GM10248 (cell line): ENCODE data around the gene ADAM10.

Source experiments
- CTCF ChIA-PET: fragments of 300-600 bp; sonication (Branson Sonifier 250); formaldehyde crosslinking; extraction: SDS; loops from one replicate; lab custom pipeline; 2021; ENCODE audit warnings: antibody characterized with exemption; lab: Yijun Ruan, JAX
- POLR2A ChIA-PET: fragments of 350-650 bp; sonication (Branson Sonifier 250); formaldehyde crosslinking; extraction: SDS; loops from one replicate; lab custom pipeline; 2020; ENCODE audit warnings: antibody characterized with exemption; lab: Yijun Ruan, JAX
- DNase-seq: peaks from one replicate; pipeline ENCODE4 v3.0.0; 2012; ENCODE audit errors: extremely low spot score
- TF ChIP-seq, protein P1 (sequence below): IDR thresholded peaks from 2 replicates; pipeline ENCODE4 v1.5.1; 2012; ENCODE audit warnings: mild to moderate bottlenecking, low read depth; ENCODE audit errors: extremely low read depth, missing control alignments, control extremely low read depth

ADAM10 gene

DNA sequence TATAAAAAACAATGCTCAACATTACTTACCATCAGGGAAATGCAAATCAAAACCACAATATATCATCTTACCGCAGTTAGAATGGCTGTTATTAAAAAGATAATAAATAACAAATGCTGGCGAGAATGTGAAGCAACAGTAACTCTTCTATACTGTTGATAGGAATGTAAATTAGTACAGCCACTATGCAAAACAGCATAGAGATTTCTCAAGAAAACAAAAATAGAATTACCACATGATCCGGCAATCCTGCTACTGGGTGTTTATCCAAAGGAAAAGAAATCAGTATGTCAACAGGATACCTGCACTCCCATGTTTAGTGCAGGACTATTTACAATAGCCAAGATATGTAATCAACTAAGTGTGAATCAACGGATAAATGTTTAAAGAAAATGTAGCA is 48.1 kb downstream of the ADAM10 start:
- no peak for DNase-seq
- CTCF ChIA-PET: no interaction called here
- TF ChIP-seq, protein P1, sequence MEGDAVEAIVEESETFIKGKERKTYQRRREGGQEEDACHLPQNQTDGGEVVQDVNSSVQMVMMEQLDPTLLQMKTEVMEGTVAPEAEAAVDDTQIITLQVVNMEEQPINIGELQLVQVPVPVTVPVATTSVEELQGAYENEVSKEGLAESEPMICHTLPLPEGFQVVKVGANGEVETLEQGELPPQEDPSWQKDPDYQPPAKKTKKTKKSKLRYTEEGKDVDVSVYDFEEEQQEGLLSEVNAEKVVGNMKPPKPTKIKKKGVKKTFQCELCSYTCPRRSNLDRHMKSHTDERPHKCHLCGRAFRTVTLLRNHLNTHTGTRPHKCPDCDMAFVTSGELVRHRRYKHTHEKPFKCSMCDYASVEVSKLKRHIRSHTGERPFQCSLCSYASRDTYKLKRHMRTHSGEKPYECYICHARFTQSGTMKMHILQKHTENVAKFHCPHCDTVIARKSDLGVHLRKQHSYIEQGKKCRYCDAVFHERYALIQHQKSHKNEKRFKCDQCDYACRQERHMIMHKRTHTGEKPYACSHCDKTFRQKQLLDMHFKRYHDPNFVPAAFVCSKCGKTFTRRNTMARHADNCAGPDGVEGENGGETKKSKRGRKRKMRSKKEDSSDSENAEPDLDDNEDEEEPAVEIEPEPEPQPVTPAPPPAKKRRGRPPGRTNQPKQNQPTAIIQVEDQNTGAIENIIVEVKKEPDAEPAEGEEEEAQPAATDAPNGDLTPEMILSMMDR: no peak
- POLR2A ChIA-PET: no interaction called here

DNA sequence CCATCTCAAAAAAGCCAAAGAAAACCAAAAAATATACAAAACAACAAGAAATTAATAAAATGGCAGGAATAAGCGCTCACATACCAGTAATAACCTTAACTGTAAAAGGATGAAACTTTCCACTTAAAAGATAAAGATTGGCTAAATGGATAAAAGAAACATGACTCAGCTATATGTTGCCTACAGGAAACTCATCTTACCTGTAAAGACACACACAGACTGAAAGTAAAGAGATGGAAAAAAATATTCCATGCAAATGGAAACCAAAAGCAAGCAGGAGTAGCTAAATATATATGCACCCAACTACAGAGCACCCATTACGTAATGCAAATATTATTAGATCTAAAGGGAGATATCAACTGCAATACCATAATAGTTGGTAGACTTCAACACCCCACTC is 49.7 kb downstream of the ADAM10 start:
- ChIA-PET POLR2A (no interaction called here), CTCF (no interaction called here)
- no peak for DNase-seq
- TF ChIP-seq, protein P1: no peak

DNA sequence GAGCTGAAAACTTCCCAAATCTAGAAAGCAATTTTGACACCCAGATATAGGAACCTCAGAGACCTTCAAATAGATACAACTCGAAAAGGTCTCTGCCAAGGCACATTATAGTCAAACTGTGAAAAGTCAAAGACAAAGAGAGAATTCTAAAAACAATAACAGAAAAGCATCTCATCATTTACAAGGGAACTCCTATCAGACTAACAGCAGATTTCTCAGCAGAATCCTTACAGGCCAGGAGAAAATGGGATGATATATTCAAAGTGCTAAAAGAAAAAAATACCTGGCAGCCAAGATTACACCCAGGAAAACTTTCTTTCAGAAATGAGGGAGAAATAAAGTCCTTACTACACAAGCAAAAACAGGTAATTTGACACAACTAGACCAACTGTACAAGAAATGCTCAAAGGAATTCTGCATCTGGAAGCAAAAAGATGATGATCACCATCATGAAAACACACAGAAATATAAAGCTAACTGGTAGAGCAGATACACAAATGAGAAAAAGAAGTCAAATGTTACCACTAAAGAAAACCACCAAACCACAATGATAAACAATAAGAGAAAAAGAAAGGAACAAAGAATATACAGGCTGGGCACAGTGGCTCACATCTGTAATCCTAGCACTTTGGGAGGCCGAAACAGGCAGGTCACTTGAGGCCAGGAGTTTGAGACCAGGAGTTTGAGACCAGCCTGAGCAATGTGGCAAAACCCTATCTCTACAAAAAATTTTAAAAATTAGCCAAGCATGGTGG is 50.4 kb downstream of the ADAM10 start:
- CTCF ChIA-PET: interaction anchor here (1.1 kb wide), 1 partner anchor 9 kb away, joined by 3 read pairs; no protein-coding TSS in a partner anchor
- TF ChIP-seq, protein P1: no peak
- no peak for DNase-seq
- POLR2A ChIA-PET: interaction anchor here (0.6 kb wide), 1 partner anchor 71 kb away, joined by 3 read pairs; no protein-coding TSS in a partner anchor

DNA sequence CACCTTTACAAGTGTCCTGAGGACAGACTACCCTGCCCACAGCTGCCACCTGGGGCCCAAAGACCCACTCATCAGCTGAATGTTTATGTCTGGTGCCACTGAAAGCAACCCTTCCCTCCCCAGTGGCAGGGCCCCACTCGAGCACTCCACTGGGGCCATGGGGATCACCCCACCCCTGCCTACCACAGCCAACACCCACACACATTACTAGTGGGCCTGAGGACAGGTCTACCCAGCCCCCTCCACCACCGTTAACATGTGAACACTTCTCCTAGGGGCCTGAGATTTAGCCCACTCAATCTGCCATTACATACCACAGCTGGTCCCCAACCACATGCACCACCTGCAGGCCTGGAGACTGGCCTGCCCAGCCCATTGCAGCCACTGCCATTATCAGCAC is 52.3 kb downstream of the ADAM10 start:
- POLR2A ChIA-PET: no interaction called here
- TF ChIP-seq, protein P1: no peak
- CTCF ChIA-PET: interaction anchor here (1.2 to 1.7 kb wide), 4 partner anchors 9 to 58 kb away, joined by 3 to 5 read pairs (median 4); no protein-coding TSS in a partner anchor
- no peak for DNase-seq

- CTCF ChIA-PET: interaction anchor here (1.2 to 1.7 kb wide), 4 partner anchors 9 to 59 kb away, joined by 3 to 5 read pairs (median 4); no protein-coding TSS in a partner anchor
- POLR2A ChIA-PET: no interaction called here
- DNase-seq: no peak
- TF ChIP-seq, protein P1: no peak
These were observed 52.8 kb downstream of the ADAM10 start for GRCh38 chr15:58696738-58697137.

DNA sequence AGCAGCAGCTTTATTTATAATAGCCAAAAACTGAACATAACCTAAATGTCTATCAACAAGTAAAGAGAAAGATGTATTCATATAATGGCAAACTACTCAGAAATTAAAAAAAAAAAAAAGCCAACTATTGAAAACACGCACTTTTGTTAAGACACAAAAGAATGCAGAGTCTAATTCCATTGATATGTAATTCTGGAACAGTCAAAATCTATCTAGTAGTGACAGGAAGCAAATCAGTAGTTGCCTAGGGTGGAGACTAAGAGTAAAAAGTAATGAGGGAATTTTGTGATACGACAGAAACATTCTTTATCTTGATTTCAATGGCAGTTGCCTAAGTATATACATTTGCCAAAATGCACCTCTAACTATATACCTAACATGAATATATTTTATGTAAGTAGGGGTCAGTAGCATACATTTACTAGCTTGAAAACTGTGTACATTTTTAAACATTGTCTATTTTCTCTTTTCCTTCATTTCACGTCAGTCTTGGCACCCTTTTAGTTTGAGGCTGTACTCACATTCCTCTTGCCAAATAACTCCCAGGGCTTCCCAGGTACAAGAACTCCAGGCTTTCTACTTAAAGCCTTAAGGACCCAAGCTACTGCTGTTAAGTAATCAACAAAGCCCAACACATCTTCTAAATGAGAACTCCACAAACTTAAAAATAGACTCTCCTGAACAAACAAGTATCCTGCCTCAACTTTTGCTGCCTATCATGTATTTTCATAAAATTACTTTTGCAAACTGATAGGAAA is 54.7 kb downstream of the ADAM10 start:
- CTCF ChIA-PET: interaction anchor here (1.0 kb wide), 1 partner anchor 30 kb away, joined by 3 read pairs; no protein-coding TSS in a partner anchor
- DNase-seq: no peak
- TF ChIP-seq, protein P1: no peak
- POLR2A ChIA-PET: no interaction called here
